GM23248 (cell line): ENCODE results near the gene AGXT2. TPM values are rescaled to one million over a fixed set of nuclear protein-coding genes. Genes with fewer than 3 reads are reported as not detected.

ENCODE experiments used
- DNase-seq: peaks from one replicate; pipeline ENCODE4 v3.0.0-alpha.2; 2015
- H2AFZ ChIP-seq: fragments of 200-600 bp; sonication (generic); 2 replicates; pipeline ENCODE4 v1.6.1; 2016; ENCODE audit warnings: antibody characterized with exemption
- H3F3A ChIP-seq: fragments of 200-600 bp; sonication (generic); 2 replicates; pipeline ENCODE4 v1.6.1; 2016; ENCODE audit warnings: mild to moderate bottlenecking, antibody characterized with exemption, mixed run types; ENCODE audit not compliant: insufficient read depth
- H3K27ac ChIP-seq: fragments of 200-600 bp; sonication (generic); 2 replicates; pipeline ENCODE4 v1.5.1; 2016; ENCODE audit warnings: mild to moderate bottlenecking
- H3K27me3 ChIP-seq: fragments of 200-600 bp; sonication (generic); replicated peaks from 2 replicates; pipeline ENCODE4 v1.6.1; 2016; ENCODE audit warnings: mild to moderate bottlenecking; ENCODE audit not compliant: insufficient read depth
- H3K36me3 ChIP-seq: fragments of 200-600 bp; sonication (generic); 2 replicates; pipeline ENCODE4 v1.6.1; 2016; ENCODE audit warnings: low read depth, mild to moderate bottlenecking
- H3K4me1 ChIP-seq: fragments of 200-600 bp; sonication (generic); 2 replicates; pipeline ENCODE4 v1.6.1; 2016; ENCODE audit warnings: mild to moderate bottlenecking; ENCODE audit not compliant: insufficient read depth
- H3K4me2 ChIP-seq: fragments of 200-600 bp; sonication (generic); one replicate; pipeline ENCODE4 v1.6.1; 2016; ENCODE audit warnings: mild to moderate bottlenecking; ENCODE audit not compliant: unreplicated experiment
- H3K4me3 ChIP-seq: fragments of 200-600 bp; sonication (generic); 2 replicates; pipeline ENCODE4 v1.5.1; 2016; ENCODE audit warnings: mild to moderate bottlenecking
- H3K79me2 ChIP-seq: fragments of 200-600 bp; sonication (generic); 2 replicates; pipeline ENCODE4 v1.6.1; 2016; ENCODE audit warnings: mild to moderate bottlenecking; ENCODE audit not compliant: insufficient read depth
- H3K9ac ChIP-seq: fragments of 200-600 bp; sonication (generic); 2 replicates; pipeline ENCODE4 v1.6.1; 2016; ENCODE audit warnings: mild to moderate bottlenecking
- H3K9me2 ChIP-seq: fragments of 200-600 bp; sonication (generic); 2 replicates; pipeline ENCODE4 v1.6.1; 2016; ENCODE audit warnings: mixed run types, mild to moderate bottlenecking, moderate library complexity; ENCODE audit not compliant: insufficient read depth
- H3K9me3 ChIP-seq: fragments of 200-600 bp; sonication (generic); one replicate; pipeline ENCODE4 v1.6.1; 2017; ENCODE audit warnings: low read depth
- H4K20me1 ChIP-seq: fragments of 200-600 bp; sonication (generic); 2 replicates; pipeline ENCODE4 v1.6.0; 2016; ENCODE audit not compliant: insufficient read depth
- EZH2 ChIP-seq: fragments of 200-600 bp; sonication (generic); IDR thresholded peaks from 2 replicates; pipeline ENCODE4 v1.6.1; 2018; ENCODE audit warnings: antibody characterized with exemption, mild to moderate bottlenecking; ENCODE audit not compliant: insufficient read depth, poor library complexity, severe bottlenecking
- EZH2phosphoT487 ChIP-seq: fragments of 200-600 bp; sonication (generic); IDR thresholded peaks from 2 replicates; pipeline ENCODE4 v1.6.1; 2018; ENCODE audit warnings: antibody characterized with exemption, moderate library complexity, mild to moderate bottlenecking, low read depth; ENCODE audit not compliant: insufficient read depth
- WGBS, 2 experiments: methylation state at CpG; one replicate each; pipeline ENCODE4 v1.1.6; 2015 to 2017; ENCODE audit warnings: low lambda C conversion rate in 2 of 2, low coverage in 1 of 2; ENCODE audit errors: missing lambda C conversion rate in 2 of 2; 5-methylcytosine and 5-hydroxymethylcytosine counted together
- in situ Hi-C: fragments of 300-500 bp; cut with MboI; formaldehyde crosslinking; loops from 2 replicates; pipeline ENCODE4 v1.15.0; 2020
- polyA plus RNA-seq: library from polyadenylated mRNA; unstranded; fragments of >200 nt; fragmentation: Nextera tagmentation; extraction: Ambion mirVana; gene quantifications from 2 replicates; pipeline ENCODE4 v1.2.1, GENCODE V29; 2016
- total RNA-seq: library from RNA; depleted of rRNA; stranded (reverse); fragments of >200 nt; shearing (Covaris generic); gene quantifications from 2 replicates; pipeline ENCODE4 v1.2.3, GENCODE V29; 2014

Gene AGXT2
- total and polyA plus RNA-seq, 2 experiments from 2014 or later = not detected

DNA sequence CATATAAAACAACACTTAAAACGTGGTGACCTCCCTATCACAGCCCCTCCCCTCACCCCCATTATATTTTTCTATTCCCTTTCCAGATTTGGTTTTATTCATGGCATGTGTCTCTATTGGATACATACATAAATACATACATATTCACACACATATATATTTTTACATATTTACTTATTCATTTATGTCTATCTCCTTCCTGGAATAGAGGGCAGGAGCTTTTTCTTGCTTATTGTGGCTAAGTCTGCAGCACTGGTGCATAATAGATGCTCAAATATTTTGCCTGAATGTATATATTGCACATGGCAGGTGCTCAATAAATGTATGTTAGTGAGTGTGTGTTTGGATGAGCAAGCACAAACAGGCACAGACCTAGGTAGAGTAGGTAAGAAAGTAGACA, 2.5 kb downstream of the AGXT2 start:
- Histone ChIP-seq H3K36me3 (no peaks in the 10 kb centered on the region), H3K9me2 (no peaks in the 10 kb centered on the region), H3K4me3 (no peak overlapping the region), H3K9me3 (no peaks in the 10 kb centered on the region), H4K20me1 (no peaks in the 10 kb centered on the region), H3F3A (peaks cover 27% of the 10 kb centered on the region), H3K4me2 (no peak overlapping the region), H3K27ac (no peak overlapping the region), H3K9ac (no peak overlapping the region), H3K27me3 (no peaks in the 10 kb centered on the region), H2AFZ (no peak overlapping the region), H3K4me1 (peaks cover 34% of the 10 kb centered on the region), H3K79me2 (no peaks in the 10 kb centered on the region)
- 76 to 82% methylated on average over 1 of the region's 1 CpG for WGBS, 2 experiments
- no peak for TF ChIP-seq EZH2
- TF ChIP-seq EZH2phosphoT487 = no peak
- DNase-seq = no peak
- in situ Hi-C loops = no loop called here

DNA sequence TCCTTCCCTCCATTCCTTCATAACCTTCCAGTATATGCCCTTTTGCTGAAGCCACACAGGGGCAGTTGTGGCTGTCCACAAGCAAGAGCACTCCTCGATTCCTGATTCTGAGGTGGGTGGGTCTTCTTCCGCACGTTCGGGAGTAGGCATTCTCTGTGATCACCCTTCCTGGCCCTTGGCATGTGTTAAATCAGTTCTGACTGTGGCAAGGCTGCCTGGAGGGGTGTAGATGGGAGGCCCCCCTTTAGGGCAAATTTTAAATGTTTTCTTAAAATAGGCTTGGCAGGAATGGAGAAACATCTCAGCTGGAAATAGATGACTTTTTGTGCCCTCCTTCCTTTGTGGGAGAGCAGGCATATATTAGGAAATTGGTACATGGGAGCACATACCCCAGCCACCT, 3.1 kb downstream of the AGXT2 start:
- H3K9me2 ChIP-seq = no peaks in the 10 kb centered on the region
- in situ Hi-C loops = no loop called here
- H3K4me3 ChIP-seq = no peak overlapping the region
- H3K27ac ChIP-seq = no peak overlapping the region
- no peaks in the 10 kb centered on the region for H3K79me2 ChIP-seq
- peaks cover 37% of the 10 kb centered on the region for H3K4me1 ChIP-seq
- H3K9ac ChIP-seq = no peak overlapping the region
- no peaks in the 10 kb centered on the region for H3K9me3 ChIP-seq
- TF ChIP-seq EZH2 = no peak
- TF ChIP-seq EZH2phosphoT487 = no peak
- H4K20me1 ChIP-seq = no peaks in the 10 kb centered on the region
- WGBS, 2 experiments = 85 to 87% methylated on average over 4 of the region's 4 CpGs
- H2AFZ ChIP-seq = no peak overlapping the region
- H3F3A ChIP-seq = peaks cover 27% of the 10 kb centered on the region
- H3K27me3 ChIP-seq = no peaks in the 10 kb centered on the region
- no peak overlapping the region for H3K4me2 ChIP-seq
- no peaks in the 10 kb centered on the region for H3K36me3 ChIP-seq
- DNase-seq = no peak

DNA sequence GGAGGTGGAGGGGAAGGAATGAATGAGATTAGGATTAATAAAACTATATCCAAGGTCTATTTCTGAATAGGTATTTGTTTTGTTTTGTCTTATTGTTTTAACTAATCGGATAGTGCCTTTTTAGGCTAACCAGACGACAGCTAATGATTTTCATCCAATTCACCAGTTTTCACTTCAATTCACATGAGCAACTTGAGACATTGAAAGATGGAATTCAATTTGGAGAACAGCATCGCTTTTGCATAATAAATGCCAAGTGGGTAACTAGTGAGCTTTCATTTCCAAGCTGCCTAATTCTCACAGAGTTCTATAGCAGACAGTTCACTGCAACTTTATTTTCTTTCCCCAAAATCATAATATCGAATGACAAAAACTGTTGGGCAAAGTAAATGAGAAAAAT, 5.0 kb downstream of the AGXT2 start:
- H3K9me2 ChIP-seq = no peaks in the 10 kb centered on the region
- in situ Hi-C loops = no loop called here
- no peak overlapping the region for H2AFZ ChIP-seq
- no peak overlapping the region for H3K4me2 ChIP-seq
- TF ChIP-seq EZH2 (no peak), EZH2phosphoT487 (no peak)
- no peaks in the 10 kb centered on the region for H4K20me1 ChIP-seq
- 45 to 54% methylated on average over 4 of the region's 4 CpGs for WGBS, 2 experiments
- H3F3A ChIP-seq = peaks cover 27% of the 10 kb centered on the region
- no peak overlapping the region for H3K4me3 ChIP-seq
- H3K27ac ChIP-seq = no peak overlapping the region
- H3K9ac ChIP-seq = no peak overlapping the region
- H3K36me3 ChIP-seq = no peaks in the 10 kb centered on the region
- H3K79me2 ChIP-seq = no peaks in the 10 kb centered on the region
- peaks cover 35% of the 10 kb centered on the region for H3K4me1 ChIP-seq
- no peak for DNase-seq
- no peaks in the 10 kb centered on the region for H3K9me3 ChIP-seq
- no peaks in the 10 kb centered on the region for H3K27me3 ChIP-seq

DNA sequence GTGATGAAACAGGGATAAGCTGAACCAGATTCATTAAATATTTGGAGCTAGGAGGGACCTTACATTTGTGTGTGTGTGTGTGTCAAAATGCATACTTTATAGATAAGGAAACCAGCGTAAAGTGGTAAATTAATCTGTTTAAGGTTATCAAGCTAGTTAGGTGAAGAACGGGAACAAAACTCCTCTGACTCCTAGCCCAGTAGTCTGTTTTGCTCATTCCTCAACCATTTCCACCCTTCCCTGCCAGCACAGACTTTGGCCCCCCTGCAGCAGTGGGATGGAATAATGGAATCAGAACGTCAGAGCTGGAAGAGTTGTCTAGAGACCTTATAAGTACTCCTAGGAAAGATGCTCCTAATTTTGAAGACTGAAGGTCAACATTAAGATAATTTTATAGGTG, 6.5 kb downstream of the AGXT2 start:
- Histone ChIP-seq H4K20me1 (no peaks in the 10 kb centered on the region), H3F3A (peaks cover 17% of the 10 kb centered on the region), H3K27me3 (no peaks in the 10 kb centered on the region), H3K9me3 (no peaks in the 10 kb centered on the region), H3K9ac (no peak overlapping the region), H3K36me3 (no peaks in the 10 kb centered on the region), H3K4me3 (no peak overlapping the region), H3K79me2 (no peaks in the 10 kb centered on the region), H3K9me2 (no peaks in the 10 kb centered on the region), H3K4me1 (peaks cover 23% of the 10 kb centered on the region), H3K4me2 (peak overlapping the region; percentile 8), H2AFZ (peak overlapping the region; percentile 54), H3K27ac (no peak overlapping the region)
- DNase-seq = peak; percentile 66
- in situ Hi-C loops = no loop called here
- TF ChIP-seq EZH2phosphoT487 (no peak), EZH2 (no peak)
- 17 to 20% methylated on average over 3 of the region's 3 CpGs for WGBS, 2 experiments

DNA sequence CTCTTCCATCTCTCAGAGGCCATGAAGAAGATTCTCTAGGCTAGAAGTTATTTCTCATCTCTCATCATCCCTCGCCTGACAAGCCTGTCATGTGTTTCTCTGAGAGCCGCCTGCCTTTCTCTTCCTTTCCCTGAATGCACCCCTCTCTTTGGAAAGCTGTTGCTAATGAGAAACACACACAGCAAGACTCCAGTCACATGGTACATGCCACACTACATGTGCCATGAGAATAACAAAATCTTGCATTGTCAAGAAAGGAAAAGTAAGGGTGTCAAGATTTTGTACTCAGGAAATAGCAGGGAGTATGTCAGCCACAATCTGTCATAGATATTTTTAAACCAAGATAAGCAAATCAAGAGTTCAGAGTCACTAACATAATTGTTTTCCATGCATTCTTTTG, 8.9 kb downstream of the AGXT2 start:
- TF ChIP-seq EZH2phosphoT487 = no peak
- peaks cover 20% of the 10 kb centered on the region for H3K4me1 ChIP-seq
- peaks cover 16% of the 10 kb centered on the region; the same call in 1 of the 2 replicates for H3F3A ChIP-seq
- no peak overlapping the region for H2AFZ ChIP-seq
- no peaks in the 10 kb centered on the region for H3K79me2 ChIP-seq
- in situ Hi-C loops = no loop called here
- H3K9me2 ChIP-seq = no peaks in the 10 kb centered on the region
- H3K27ac ChIP-seq = no peak overlapping the region
- no peaks in the 10 kb centered on the region for H3K36me3 ChIP-seq
- no peaks in the 10 kb centered on the region for H3K27me3 ChIP-seq
- no peak overlapping the region for H3K9ac ChIP-seq
- H3K4me2 ChIP-seq = no peak overlapping the region
- no peaks in the 10 kb centered on the region for H4K20me1 ChIP-seq
- no peak overlapping the region for H3K4me3 ChIP-seq
- WGBS, 2 experiments = 54 to 77% methylated on average over 2 of the region's 2 CpGs
- H3K9me3 ChIP-seq = no peaks in the 10 kb centered on the region
- DNase-seq = no peak
